WTC11 (cell line): ENCODE data around the gene HMX1. TPM values are rescaled to one million over a fixed set of nuclear protein-coding genes. Genes with fewer than 3 reads are reported as not detected.

ENCODE experiments used
- ATAC-seq: fragments of 200-7000 bp; cut with Tn5 transposase; 2 replicates; pipeline ENCODE4 v1.10.0; 2021; ENCODE audit warnings: mild to moderate bottlenecking, moderate library complexity
- CTCF ChIA-PET: fragments of 300-600 bp; sonication (Branson Sonifier 250); formaldehyde crosslinking; loops from one replicate; lab custom pipeline; 2021; ENCODE audit warnings: antibody characterized with exemption; lab: Charles Lee
- POLR2A ChIA-PET: fragments of 350-600 bp; sonication (Branson Sonifier 250); formaldehyde crosslinking; loops from one replicate; lab custom pipeline; 2021; ENCODE audit warnings: antibody characterized with exemption; lab: Charles Lee
- DNase-seq: peaks from one replicate; pipeline ENCODE4 v3.0.0; 2021; ENCODE audit warnings: low spot score
- H3K27ac Mint-ChIP-seq: 2 replicates; pipeline ENCODE4 v1.8.0; 2021; ENCODE audit warnings: mixed read lengths
- H3K27me3 Mint-ChIP-seq: 2 replicates; pipeline ENCODE4 v1.8.0; 2021; ENCODE audit warnings: low read depth, mild to moderate bottlenecking, moderate library complexity, mixed read lengths
- H3K36me3 Mint-ChIP-seq: 2 replicates; pipeline ENCODE4 v1.8.0; 2021; ENCODE audit warnings: mixed read lengths
- H3K4me1 Mint-ChIP-seq: 2 replicates; pipeline ENCODE4 v1.8.0; 2022; ENCODE audit warnings: mixed read lengths
- H3K4me3 Mint-ChIP-seq: 2 replicates; pipeline ENCODE4 v1.8.0; 2021; ENCODE audit warnings: mild to moderate bottlenecking, moderate library complexity, mixed read lengths
- H3K9me3 Mint-ChIP-seq: 2 replicates; pipeline ENCODE4 v1.8.0; 2021; ENCODE audit warnings: mixed read lengths
- FOXK1 ChIP-seq: sonication (generic); formaldehyde crosslinking; IDR thresholded peaks from 2 replicates; pipeline ENCODE4 v1.8.0; 2022; ENCODE audit warnings: mild to moderate bottlenecking, moderate library complexity, missing genetic modification reagents
- GABPB1 ChIP-seq: sonication (generic); formaldehyde crosslinking; IDR thresholded peaks from 2 replicates; pipeline ENCODE4 v1.8.1; 2023; ENCODE audit warnings: mild to moderate bottlenecking, missing genetic modification reagents
- JUN ChIP-seq: sonication (generic); formaldehyde crosslinking; IDR thresholded peaks from 2 replicates; pipeline ENCODE4 v1.8.0; 2023; ENCODE audit warnings: mild to moderate bottlenecking, missing genetic modification reagents
- KAT7 ChIP-seq: sonication (generic); formaldehyde crosslinking; IDR thresholded peaks from 2 replicates; pipeline ENCODE4 v1.8.1; 2023; ENCODE audit warnings: missing genetic modification reagents, mild to moderate bottlenecking, borderline replicate concordance
- NFE2L1 ChIP-seq: sonication (generic); formaldehyde crosslinking; IDR thresholded peaks from 2 replicates; pipeline ENCODE4 v1.8.1; 2023; ENCODE audit warnings: missing genetic modification reagents
- OVOL2 ChIP-seq: fragments of 250-450 bp; sonication (Bioruptor Pico); IDR thresholded peaks from 2 replicates; pipeline ENCODE4 v1.9.0; 2021; ENCODE audit warnings: mild to moderate bottlenecking, borderline replicate concordance
- SMAD4 ChIP-seq: sonication (generic); formaldehyde crosslinking; IDR thresholded peaks from 2 replicates; pipeline ENCODE4 v1.8.0; 2022; ENCODE audit warnings: mild to moderate bottlenecking, missing genetic modification reagents
- SOX15 ChIP-seq: fragments of 250-450 bp; sonication (Bioruptor Pico); IDR thresholded peaks from 2 replicates; pipeline ENCODE4 v1.9.0; 2021; ENCODE audit warnings: mild to moderate bottlenecking
- ZNF232 ChIP-seq: sonication (generic); formaldehyde crosslinking; IDR thresholded peaks from 2 replicates; pipeline ENCODE4 v1.8.0; 2022; ENCODE audit warnings: mild to moderate bottlenecking, missing genetic modification reagents
- total RNA-seq: library from RNA; stranded (reverse); gene quantifications from 3 replicates; pipeline ENCODE4 v1.2.3, GENCODE V29; 2021
- TF ChIP-seq, protein P1 (sequence below): sonication (generic); formaldehyde crosslinking; IDR thresholded peaks from 2 replicates; pipeline ENCODE4 v1.8.1; 2023; ENCODE audit warnings: mild to moderate bottlenecking, moderate library complexity, missing genetic modification reagents
- TF ChIP-seq, protein P2 (sequence below): sonication (generic); formaldehyde crosslinking; IDR thresholded peaks from 2 replicates; pipeline ENCODE4 v1.8.0; 2022; ENCODE audit warnings: missing genetic modification reagents
- TF ChIP-seq, protein P3 (sequence below): fragments of 250-450 bp; sonication (Bioruptor Pico); IDR thresholded peaks from 2 replicates; pipeline ENCODE4 v1.9.0; 2021; ENCODE audit warnings: mild to moderate bottlenecking
- TF ChIP-seq, protein P4 (sequence below): sonication (generic); formaldehyde crosslinking; IDR thresholded peaks from 2 replicates; pipeline ENCODE4 v1.8.0; 2022; ENCODE audit warnings: mild to moderate bottlenecking, missing genetic modification reagents
- TF ChIP-seq, protein P5 (sequence below): fragments of 250-450 bp; sonication (Bioruptor Pico); IDR thresholded peaks from 2 replicates; pipeline ENCODE4 v1.8.0; 2021; ENCODE audit warnings: mild to moderate bottlenecking

The HMX1 gene
- total RNA-seq, 1 experiment from 2014 or later: 10.0 TPM

DNA sequence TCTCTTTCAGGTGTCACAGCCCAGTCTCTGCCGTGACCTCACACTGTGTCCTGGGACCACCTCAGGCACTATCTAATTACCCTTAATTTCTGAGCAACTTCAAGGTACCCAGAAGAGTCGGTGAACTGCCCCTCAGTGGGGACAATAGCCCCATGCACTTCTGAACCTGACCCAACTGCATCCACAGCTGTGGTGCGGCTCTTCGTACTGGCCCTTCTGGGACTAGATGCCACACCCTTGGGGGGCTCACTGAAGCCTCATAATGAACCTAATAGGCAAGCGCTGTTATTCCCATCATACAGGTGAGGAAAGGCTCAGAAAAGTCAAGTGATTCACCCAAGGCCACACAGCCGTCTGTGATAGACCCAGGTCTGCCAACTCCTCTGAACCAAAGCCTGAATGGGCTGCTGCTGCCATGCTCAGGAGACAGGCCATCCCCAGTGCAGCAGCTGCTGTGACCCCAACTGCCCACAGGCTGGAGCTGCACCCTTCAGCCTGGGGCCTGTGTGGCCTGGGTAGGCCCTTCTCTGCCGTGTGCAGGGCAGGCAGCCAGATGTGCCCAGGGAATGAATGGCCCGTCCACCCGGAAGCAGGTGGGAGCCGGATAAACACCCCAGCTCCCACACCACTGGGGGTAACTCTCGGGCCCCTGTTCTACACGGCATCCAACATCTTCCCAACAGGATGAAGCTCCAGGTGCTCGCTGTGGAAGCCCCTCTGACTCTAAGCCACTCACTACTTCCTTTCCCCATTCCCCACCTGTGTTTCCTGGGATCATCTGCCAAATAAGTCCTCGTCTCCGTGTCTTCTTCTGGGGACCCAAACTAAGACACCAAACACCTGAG lies 35.9 kb downstream of the HMX1 start:
- Mint-ChIP-seq H3K4me1 (peaks cover 11% of the 10 kb centered on the region), H3K27me3 (peaks cover 1% of the 10 kb centered on the region; the same call in 1 of the 2 replicates), H3K4me3 (no peak overlapping the region)

DNA sequence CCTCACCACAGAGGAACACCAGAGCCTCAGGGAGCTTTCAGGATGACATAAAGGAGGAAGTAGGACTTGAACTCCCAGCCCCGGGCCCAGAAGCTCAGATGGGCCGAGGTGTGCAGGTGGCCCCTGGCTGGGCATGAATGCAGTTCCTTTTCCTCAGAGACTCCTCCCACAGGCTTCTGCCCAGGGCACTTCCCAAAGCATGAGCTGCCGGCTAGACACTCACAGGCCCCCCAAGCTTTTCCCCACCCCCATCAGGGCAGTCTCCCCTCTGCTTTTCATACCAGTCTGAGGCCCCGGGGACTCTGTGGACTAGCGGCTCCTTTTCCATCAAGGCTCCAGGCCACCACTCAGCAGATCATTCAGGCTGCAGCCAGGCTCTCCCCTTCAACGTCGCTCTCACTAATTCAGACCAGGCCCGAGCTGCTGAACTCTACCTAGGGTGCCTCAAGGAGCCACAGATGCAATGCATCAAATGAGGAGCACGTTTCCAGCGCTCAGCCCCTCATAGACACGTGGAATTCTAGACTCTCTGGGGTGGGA lies 36.9 kb downstream of the HMX1 start:
- POLR2A ChIA-PET: no interaction called here
- TF ChIP-seq OVOL2 (CRISPR knock-in tag) (no peak), FOXK1 (no peak), SOX15 (CRISPR knock-in tag) (no peak), KAT7 (CRISPR knock-in tag) (no peak), NFE2L1 (CRISPR knock-in tag) (no peak)
- TF ChIP-seq, protein P1, sequence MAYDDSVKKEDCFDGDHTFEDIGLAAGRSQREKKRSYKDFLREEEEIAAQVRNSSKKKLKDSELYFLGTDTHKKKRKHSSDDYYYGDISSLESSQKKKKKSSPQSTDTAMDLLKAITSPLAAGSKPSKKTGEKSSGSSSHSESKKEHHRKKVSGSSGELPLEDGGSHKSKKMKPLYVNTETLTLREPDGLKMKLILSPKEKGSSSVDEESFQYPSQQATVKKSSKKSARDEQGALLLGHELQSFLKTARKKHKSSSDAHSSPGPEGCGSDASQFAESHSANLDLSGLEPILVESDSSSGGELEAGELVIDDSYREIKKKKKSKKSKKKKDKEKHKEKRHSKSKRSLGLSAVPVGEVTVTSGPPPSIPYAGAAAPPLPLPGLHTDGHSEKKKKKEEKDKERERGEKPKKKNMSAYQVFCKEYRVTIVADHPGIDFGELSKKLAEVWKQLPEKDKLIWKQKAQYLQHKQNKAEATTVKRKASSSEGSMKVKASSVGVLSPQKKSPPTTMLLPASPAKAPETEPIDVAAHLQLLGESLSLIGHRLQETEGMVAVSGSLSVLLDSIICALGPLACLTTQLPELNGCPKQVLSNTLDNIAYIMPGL (CRISPR knock-in tag): no peak
- peaks cover 11% of the 10 kb centered on the region for H3K4me1 Mint-ChIP-seq

More for the DNA sequence above, 35.9 kb downstream of the HMX1 start:
- H3K27ac Mint-ChIP-seq: no peak overlapping the region
- no peak for ATAC-seq
- TF ChIP-seq, protein P2, sequence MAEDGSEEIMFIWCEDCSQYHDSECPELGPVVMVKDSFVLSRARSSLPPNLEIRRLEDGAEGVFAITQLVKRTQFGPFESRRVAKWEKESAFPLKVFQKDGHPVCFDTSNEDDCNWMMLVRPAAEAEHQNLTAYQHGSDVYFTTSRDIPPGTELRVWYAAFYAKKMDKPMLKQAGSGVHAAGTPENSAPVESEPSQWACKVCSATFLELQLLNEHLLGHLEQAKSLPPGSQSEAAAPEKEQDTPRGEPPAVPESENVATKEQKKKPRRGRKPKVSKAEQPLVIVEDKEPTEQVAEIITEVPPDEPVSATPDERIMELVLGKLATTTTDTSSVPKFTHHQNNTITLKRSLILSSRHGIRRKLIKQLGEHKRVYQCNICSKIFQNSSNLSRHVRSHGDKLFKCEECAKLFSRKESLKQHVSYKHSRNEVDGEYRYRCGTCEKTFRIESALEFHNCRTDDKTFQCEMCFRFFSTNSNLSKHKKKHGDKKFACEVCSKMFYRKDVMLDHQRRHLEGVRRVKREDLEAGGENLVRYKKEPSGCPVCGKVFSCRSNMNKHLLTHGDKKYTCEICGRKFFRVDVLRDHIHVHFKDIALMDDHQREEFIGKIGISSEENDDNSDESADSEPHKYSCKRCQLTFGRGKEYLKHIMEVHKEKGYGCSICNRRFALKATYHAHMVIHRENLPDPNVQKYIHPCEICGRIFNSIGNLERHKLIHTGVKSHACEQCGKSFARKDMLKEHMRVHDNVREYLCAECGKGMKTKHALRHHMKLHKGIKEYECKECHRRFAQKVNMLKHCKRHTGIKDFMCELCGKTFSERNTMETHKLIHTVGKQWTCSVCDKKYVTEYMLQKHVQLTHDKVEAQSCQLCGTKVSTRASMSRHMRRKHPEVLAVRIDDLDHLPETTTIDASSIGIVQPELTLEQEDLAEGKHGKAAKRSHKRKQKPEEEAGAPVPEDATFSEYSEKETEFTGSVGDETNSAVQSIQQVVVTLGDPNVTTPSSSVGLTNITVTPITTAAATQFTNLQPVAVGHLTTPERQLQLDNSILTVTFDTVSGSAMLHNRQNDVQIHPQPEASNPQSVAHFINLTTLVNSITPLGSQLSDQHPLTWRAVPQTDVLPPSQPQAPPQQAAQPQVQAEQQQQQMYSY: no peak
- TF ChIP-seq, protein P3, sequence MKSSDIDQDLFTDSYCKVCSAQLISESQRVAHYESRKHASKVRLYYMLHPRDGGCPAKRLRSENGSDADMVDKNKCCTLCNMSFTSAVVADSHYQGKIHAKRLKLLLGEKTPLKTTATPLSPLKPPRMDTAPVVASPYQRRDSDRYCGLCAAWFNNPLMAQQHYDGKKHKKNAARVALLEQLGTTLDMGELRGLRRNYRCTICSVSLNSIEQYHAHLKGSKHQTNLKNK (CRISPR knock-in tag): no peak
- TF ChIP-seq, protein P4, sequence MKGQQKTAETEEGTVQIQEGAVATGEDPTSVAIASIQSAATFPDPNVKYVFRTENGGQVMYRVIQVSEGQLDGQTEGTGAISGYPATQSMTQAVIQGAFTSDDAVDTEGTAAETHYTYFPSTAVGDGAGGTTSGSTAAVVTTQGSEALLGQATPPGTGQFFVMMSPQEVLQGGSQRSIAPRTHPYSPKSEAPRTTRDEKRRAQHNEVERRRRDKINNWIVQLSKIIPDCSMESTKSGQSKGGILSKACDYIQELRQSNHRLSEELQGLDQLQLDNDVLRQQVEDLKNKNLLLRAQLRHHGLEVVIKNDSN (CRISPR knock-in tag): no peak
- TF ChIP-seq SMAD4 (no peak), JUN (CRISPR knock-in tag) (no peak), ZNF232 (no peak), GABPB1 (CRISPR knock-in tag) (no peak)
- TF ChIP-seq, protein P5, sequence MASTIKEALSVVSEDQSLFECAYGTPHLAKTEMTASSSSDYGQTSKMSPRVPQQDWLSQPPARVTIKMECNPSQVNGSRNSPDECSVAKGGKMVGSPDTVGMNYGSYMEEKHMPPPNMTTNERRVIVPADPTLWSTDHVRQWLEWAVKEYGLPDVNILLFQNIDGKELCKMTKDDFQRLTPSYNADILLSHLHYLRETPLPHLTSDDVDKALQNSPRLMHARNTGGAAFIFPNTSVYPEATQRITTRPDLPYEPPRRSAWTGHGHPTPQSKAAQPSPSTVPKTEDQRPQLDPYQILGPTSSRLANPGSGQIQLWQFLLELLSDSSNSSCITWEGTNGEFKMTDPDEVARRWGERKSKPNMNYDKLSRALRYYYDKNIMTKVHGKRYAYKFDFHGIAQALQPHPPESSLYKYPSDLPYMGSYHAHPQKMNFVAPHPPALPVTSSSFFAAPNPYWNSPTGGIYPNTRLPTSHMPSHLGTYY (CRISPR knock-in tag): no peak
- TF ChIP-seq, all 79 proteins: peak for 0
- no peak for DNase-seq
- Mint-ChIP-seq H3K9me3 (no peaks in the 10 kb centered on the region), H3K36me3 (no peaks in the 10 kb centered on the region)
- POLR2A ChIA-PET: no interaction called here
- CTCF ChIA-PET: interaction anchor here (1.2 to 1.9 kb wide), 3 partner anchors 14 to 147 kb away, joined by 3 to 7 read pairs (median 3); no protein-coding TSS in a partner anchor

More for the DNA sequence above, 36.9 kb downstream of the HMX1 start:
- no peak overlapping the region for H3K27ac Mint-ChIP-seq
- ATAC-seq (no peak), DNase-seq (no peak)
- H3K27me3 Mint-ChIP-seq: peaks cover 2% of the 10 kb centered on the region; the same call in 1 of the 2 replicates
- no peaks in the 10 kb centered on the region for H3K36me3 Mint-ChIP-seq
- CTCF ChIA-PET: interaction anchor here (1.0 to 1.9 kb wide), 3 partner anchors 15 to 146 kb away, joined by 3 to 7 read pairs (median 3); no protein-coding TSS in a partner anchor
- H3K9me3 Mint-ChIP-seq: no peaks in the 10 kb centered on the region
- H3K4me3 Mint-ChIP-seq: no peak overlapping the region
